ENCODE data around the gene ASPHD2.

Gene ASPHD2

DNA sequence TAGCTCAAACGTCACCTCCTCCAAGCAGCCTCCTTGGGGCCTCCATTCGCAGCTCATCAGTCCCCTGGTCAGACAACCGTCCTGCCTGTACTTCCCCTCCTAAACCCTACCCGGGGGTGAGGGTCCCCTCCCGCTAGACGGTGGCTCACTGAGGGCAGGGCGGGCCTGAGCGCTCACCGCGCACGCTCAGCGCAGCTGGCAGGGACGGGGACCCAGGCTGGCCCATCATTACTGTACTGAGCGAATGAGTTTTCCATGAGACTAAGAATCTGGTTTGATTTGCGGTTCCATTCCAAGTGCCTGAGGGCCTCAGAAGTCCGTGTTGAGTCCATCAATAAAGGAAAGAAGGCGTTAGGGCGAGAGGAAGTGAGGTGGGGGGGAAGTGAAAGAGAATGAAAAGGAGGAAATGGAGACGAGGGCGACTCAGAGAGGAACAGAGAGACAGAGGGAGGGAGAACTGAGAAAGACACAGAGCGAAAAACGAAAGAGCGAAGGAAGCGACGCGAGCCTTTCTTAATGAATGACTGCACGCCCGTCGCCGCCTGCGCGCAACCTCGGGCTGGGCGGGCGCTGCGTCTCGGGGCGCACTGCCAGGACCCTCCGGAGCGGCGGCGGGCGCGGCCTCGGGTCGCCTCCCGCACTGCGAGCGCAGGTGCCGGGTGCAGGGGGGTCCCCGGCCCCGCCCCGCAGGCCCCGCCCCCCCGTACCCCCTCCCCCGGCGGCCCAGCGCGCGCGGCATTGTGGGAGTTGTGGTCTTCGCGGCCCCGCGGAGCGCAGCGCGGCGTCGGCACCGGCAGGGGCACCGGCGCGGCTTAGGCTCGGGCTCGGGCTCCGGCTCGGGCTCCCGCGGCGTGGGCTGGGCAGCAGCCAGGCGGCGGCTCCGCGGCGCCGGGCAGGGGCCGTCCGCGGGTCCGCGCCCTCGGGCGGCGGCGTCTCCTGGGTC, at the start of gene ASPHD2 (continued):
- TF ChIP-seq, protein P1, sequence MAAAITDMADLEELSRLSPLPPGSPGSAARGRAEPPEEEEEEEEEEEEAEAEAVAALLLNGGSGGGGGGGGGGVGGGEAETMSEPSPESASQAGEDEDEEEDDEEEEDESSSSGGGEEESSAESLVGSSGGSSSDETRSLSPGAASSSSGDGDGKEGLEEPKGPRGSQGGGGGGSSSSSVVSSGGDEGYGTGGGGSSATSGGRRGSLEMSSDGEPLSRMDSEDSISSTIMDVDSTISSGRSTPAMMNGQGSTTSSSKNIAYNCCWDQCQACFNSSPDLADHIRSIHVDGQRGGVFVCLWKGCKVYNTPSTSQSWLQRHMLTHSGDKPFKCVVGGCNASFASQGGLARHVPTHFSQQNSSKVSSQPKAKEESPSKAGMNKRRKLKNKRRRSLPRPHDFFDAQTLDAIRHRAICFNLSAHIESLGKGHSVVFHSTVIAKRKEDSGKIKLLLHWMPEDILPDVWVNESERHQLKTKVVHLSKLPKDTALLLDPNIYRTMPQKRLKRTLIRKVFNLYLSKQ (tag by site-specific recombination; IDR thresholded peaks at IDR 0.05; ENCODE audit: borderline replicate concordance), result no peak
- no peak for TF ChIP-seq ZNF10 (tag by site-specific recombination; IDR thresholded peaks at IDR 0.05)
- no peak for TF ChIP-seq ZNF302 (tag by site-specific recombination; IDR thresholded peaks at IDR 0.05; ENCODE audit: low read depth)
- TF ChIP-seq, protein P2, sequence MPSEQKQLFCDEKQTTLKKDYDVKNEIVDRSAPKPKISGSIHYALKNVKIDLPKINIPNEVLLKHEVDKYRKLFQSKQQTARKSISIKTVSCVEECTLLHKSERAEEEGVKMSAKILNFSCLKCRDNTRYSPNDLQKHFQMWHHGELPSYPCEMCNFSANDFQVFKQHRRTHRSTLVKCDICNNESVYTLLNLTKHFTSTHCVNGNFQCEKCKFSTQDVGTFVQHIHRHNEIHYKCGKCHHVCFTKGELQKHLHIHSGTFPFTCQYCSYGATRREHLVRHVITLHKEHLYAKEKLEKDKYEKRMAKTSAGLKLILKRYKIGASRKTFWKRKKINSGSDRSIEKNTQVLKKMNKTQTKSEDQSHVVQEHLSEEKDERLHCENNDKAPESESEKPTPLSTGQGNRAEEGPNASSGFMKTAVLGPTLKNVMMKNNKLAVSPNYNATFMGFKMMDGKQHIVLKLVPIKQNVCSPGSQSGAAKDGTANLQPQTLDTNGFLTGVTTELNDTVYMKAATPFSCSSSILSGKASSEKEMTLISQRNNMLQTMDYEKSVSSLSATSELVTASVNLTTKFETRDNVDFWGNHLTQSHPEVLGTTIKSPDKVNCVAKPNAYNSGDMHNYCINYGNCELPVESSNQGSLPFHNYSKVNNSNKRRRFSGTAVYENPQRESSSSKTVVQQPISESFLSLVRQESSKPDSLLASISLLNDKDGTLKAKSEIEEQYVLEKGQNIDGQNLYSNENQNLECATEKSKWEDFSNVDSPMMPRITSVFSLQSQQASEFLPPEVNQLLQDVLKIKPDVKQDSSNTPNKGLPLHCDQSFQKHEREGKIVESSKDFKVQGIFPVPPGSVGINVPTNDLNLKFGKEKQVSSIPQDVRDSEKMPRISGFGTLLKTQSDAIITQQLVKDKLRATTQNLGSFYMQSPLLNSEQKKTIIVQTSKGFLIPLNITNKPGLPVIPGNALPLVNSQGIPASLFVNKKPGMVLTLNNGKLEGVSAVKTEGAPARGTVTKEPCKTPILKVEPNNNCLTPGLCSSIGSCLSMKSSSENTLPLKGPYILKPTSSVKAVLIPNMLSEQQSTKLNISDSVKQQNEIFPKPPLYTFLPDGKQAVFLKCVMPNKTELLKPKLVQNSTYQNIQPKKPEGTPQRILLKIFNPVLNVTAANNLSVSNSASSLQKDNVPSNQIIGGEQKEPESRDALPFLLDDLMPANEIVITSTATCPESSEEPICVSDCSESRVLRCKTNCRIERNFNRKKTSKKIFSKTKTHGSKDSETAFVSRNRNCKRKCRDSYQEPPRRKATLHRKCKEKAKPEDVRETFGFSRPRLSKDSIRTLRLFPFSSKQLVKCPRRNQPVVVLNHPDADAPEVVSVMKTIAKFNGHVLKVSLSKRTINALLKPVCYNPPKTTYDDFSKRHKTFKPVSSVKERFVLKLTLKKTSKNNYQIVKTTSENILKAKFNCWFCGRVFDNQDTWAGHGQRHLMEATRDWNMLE (tag by site-specific recombination; conservative IDR thresholded peaks at IDR 0.05; ENCODE audit: low read depth), result no peak
- no peak for TF ChIP-seq ZFP41 (tag by site-specific recombination; IDR thresholded peaks at IDR 0.05; ENCODE audit: borderline replicate concordance)
- TF ChIP-seq GLIS1 (tag by site-specific recombination; IDR thresholded peaks at IDR 0.05), result peak; percentile 71; the same call in 1 of the 2 replicates
- no peak for TF ChIP-seq ZNF792 (tag by site-specific recombination; IDR thresholded peaks at IDR 0.05)
- TF ChIP-seq ZNF777 (tag by site-specific recombination; IDR thresholded peaks at IDR 0.05; ENCODE audit: borderline replicate concordance), result no peak; the same call in 1 of the 2 replicates
- TF ChIP-seq, protein P3, sequence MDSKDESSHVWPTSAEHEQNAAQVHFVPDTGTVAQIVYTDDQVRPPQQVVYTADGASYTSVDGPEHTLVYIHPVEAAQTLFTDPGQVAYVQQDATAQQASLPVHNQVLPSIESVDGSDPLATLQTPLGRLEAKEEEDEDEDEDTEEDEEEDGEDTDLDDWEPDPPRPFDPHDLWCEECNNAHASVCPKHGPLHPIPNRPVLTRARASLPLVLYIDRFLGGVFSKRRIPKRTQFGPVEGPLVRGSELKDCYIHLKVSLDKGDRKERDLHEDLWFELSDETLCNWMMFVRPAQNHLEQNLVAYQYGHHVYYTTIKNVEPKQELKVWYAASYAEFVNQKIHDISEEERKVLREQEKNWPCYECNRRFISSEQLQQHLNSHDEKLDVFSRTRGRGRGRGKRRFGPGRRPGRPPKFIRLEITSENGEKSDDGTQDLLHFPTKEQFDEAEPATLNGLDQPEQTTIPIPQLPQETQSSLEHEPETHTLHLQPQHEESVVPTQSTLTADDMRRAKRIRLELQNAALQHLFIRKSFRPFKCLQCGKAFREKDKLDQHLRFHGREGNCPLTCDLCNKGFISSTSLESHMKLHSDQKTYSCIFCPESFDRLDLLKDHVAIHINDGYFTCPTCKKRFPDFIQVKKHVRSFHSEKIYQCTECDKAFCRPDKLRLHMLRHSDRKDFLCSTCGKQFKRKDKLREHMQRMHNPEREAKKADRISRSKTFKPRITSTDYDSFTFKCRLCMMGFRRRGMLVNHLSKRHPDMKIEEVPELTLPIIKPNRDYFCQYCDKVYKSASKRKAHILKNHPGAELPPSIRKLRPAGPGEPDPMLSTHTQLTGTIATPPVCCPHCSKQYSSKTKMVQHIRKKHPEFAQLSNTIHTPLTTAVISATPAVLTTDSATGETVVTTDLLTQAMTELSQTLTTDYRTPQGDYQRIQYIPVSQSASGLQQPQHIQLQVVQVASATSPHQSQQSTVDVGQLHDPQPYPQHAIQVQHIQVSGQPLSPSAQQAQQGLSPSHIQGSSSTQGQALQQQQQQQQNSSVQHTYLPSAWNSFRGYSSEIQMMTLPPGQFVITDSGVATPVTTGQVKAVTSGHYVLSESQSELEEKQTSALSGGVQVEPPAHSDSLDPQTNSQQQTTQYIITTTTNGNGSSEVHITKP (tag by site-specific recombination; IDR thresholded peaks at IDR 0.05), result peak; percentile 93
- TF ChIP-seq ZNF549 (tag by site-specific recombination; IDR thresholded peaks at IDR 0.05), result no peak
- no peak for TF ChIP-seq ZNF138 (tag by site-specific recombination; IDR thresholded peaks at IDR 0.05; ENCODE audit: borderline replicate concordance)
- TF ChIP-seq ZNF211 (tag by site-specific recombination; IDR thresholded peaks at IDR 0.05; ENCODE audit: low read depth), result no peak
- no peak for TF ChIP-seq BCL11B (tag by site-specific recombination; IDR thresholded peaks at IDR 0.05; ENCODE audit: low read depth)
- TF ChIP-seq ZNF596 (tag by site-specific recombination; IDR thresholded peaks at IDR 0.05), result no peak
- TF ChIP-seq, protein P4, sequence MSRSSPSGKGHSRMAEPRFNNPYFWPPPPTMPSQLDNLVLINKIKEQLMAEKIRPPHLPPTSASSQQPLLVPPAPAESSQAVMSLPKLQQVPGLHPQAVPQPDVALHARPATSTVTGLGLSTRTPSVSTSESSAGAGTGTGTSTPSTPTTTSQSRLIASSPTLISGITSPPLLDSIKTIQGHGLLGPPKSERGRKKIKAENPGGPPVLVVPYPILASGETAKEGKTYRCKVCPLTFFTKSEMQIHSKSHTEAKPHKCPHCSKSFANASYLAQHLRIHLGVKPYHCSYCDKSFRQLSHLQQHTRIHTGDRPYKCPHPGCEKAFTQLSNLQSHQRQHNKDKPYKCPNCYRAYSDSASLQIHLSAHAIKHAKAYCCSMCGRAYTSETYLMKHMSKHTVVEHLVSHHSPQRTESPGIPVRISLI (tag by site-specific recombination; IDR thresholded peaks at IDR 0.05), result no peak
- no peak for TF ChIP-seq ZNF354C (tag by site-specific recombination; IDR thresholded peaks at IDR 0.05; ENCODE audit: borderline replicate concordance, low read depth)
- TF ChIP-seq ZNF664 (tag by site-specific recombination; IDR thresholded peaks at IDR 0.05), result no peak
- TF ChIP-seq ZSCAN23 (tag by site-specific recombination; IDR thresholded peaks at IDR 0.05), result no peak
- TF ChIP-seq, protein P5, sequence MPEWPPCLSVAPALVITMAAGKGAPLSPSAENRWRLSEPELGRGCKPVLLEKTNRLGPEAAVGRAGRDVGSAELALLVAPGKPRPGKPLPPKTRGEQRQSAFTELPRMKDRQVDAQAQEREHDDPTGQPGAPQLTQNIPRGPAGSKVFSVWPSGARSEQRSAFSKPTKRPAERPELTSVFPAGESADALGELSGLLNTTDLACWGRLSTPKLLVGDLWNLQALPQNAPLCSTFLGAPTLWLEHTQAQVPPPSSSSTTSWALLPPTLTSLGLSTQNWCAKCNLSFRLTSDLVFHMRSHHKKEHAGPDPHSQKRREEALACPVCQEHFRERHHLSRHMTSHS (tag by site-specific recombination; IDR thresholded peaks at IDR 0.05), result no peak
- no peak for TF ChIP-seq YY1 (tag by site-specific recombination; IDR thresholded peaks at IDR 0.05)
- TF ChIP-seq, protein P6, sequence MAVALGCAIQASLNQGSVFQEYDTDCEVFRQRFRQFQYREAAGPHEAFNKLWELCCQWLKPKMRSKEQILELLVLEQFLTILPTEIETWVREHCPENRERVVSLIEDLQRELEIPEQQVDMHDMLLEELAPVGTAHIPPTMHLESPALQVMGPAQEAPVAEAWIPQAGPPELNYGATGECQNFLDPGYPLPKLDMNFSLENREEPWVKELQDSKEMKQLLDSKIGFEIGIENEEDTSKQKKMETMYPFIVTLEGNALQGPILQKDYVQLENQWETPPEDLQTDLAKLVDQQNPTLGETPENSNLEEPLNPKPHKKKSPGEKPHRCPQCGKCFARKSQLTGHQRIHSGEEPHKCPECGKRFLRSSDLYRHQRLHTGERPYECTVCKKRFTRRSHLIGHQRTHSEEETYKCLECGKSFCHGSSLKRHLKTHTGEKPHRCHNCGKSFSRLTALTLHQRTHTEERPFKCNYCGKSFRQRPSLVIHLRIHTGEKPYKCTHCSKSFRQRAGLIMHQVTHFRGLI (tag by site-specific recombination; IDR thresholded peaks at IDR 0.05), result peak; percentile 61; the same call in 1 of the 2 replicates

Data from HEK293 (cell line).